SH-SY5Y (cell line): ENCODE results near the gene MAGIX.

Source experiments
- GATA2 ChIP-seq: IDR thresholded peaks from 2 replicates; pipeline ENCODE4 v1.6.1; 2011; ENCODE audit warnings: mild to moderate bottlenecking, low read depth, low read length
- GATA3 ChIP-seq: IDR thresholded peaks from 2 replicates; pipeline ENCODE4 v1.6.1; 2011; ENCODE audit warnings: low read depth, mild to moderate bottlenecking, low read length, moderate library complexity

The MAGIX gene

DNA sequence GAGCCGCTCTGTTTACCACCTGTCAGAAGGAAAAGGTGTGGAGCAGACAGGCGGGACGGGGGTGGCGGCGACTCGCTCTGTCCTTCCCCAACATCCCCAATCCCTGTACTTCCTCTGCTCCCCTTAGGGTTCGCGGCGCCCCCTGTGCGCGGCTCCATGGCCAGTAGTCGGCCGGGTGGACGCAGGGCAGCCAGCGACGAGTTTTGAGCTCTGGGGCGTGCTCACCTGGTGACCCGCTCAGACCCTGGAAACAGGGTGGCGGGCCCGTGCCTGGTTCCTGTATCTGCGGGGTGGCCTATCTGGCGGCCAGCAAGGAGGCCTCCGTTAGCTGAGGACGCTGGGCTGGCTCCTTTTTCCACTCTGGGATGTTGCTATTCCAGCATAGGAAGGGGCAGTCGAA is 5.4 kb upstream of the MAGIX start:
- TF ChIP-seq GATA2 = no peak
- no peak for TF ChIP-seq GATA3

DNA sequence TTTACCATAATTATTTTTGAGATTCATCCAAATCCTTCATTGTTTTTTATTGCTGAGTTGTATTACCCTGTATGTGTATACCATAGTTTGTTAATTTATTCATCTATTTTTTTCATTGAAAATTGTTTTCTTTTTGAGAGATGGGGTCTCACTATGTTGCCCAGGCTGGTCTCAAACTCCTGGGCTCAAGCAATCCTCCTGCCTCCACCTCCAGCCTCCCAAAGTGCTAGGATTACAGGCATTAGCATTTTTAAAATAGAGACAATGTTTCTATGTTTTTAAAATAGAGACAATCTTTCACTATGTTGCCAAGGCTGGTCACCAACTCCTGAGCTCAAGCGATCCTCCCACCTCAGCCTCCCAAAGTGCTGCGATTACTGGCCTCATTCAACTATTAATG is 1.6 kb upstream of the MAGIX start:
- TF ChIP-seq GATA3 (no peak), GATA2 (no peak)

DNA sequence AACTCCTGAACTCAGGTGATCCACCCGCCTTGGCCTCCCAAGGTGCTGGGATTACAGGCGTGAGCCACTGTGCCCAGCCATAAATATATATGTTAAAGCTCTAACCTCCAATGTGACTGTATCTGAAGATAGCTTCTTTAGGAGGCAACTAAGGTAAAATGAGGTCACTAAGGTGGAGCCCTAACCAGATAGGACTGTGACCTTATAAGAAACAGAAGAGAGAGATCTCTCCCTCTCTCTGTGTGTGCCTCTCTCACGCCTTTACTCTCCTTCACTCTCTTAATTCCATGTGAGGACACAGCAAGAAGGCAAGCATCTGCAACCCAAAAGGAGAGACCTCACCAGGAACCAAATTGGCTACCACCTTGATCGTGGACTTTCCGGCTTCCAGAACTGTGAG is 926 bp upstream of the MAGIX start:
- TF ChIP-seq GATA2 = no peak
- TF ChIP-seq GATA3 = no peak

DNA sequence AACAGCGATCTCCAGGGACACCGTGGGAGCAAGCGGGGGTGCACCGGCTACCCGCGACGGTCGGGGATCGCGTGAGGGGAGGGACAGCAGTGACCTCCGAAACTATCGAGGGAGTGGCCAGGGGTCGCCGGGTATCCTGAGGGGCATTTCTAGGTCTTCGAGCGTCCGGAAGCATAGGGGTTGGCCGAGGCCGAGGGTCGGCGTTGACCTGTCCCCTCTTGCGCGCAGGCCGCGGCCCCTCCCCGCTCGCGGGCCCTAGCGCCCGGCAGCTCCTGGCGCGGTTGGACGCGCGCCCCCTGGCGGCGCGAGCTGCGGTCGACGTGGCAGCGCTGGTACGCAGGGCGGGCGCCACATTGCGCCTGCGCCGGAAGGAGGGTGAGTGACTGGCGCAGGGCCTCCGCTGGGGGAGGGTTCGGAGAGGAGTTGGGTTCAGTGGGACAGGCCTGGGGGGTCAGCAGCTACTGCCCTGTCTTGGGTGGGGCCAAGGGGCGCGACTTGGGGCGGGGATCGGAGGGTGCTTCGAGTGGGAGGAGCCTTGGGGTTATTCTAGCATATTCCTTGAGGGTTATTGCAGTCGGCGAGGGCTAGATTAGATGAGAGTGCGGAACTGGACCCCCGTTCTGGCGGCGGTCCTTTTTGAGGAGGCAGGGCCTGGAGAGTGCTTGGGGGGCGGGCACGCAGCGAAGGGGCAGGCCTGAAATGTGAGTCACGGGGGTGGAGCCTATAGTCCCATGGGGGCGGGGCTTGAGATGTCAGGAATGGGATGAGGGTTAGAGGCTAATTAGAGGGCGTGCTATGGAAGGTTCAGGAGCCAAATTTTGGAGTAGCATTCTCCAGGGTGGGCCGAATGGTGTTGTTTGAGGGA is 1.2 kb downstream of the MAGIX start:
- TF ChIP-seq GATA3 (no peak), GATA2 (no peak)

DNA sequence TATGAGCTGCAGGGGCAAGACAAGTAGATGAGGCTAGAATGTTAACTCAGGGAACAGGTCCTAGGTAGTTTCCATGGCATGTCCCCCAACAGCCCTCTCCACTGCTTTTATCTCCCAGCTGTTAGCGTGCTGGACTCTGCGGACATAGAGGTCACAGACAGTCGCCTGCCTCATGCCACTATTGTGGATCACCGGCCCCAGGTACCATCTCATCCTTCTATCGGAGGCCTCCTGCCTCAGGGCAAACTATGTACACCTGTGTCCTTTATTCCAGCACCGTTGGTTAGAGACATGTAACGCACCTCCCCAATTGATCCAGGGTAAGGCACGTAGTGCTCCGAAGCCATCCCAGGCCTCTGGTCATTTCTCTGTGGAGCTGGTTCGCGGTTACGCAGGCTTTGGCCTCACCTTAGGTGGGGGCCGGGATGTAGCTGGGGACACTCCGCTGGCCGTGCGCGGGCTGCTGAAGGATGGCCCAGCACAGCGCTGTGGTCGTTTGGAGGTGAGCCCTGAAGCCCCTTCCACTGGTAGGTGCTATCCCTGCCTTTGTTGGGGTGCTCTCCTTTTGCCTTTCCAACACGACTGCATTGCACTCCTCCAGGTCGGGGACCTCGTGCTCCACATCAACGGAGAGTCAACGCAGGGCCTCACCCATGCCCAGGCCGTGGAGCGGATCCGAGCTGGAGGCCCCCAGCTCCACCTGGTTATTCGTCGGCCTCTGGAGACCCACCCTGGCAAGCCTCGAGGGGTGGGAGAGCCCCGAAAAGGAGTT is 2.2 kb downstream of the MAGIX start:
- TF ChIP-seq GATA2 (no peak), GATA3 (no peak)

DNA sequence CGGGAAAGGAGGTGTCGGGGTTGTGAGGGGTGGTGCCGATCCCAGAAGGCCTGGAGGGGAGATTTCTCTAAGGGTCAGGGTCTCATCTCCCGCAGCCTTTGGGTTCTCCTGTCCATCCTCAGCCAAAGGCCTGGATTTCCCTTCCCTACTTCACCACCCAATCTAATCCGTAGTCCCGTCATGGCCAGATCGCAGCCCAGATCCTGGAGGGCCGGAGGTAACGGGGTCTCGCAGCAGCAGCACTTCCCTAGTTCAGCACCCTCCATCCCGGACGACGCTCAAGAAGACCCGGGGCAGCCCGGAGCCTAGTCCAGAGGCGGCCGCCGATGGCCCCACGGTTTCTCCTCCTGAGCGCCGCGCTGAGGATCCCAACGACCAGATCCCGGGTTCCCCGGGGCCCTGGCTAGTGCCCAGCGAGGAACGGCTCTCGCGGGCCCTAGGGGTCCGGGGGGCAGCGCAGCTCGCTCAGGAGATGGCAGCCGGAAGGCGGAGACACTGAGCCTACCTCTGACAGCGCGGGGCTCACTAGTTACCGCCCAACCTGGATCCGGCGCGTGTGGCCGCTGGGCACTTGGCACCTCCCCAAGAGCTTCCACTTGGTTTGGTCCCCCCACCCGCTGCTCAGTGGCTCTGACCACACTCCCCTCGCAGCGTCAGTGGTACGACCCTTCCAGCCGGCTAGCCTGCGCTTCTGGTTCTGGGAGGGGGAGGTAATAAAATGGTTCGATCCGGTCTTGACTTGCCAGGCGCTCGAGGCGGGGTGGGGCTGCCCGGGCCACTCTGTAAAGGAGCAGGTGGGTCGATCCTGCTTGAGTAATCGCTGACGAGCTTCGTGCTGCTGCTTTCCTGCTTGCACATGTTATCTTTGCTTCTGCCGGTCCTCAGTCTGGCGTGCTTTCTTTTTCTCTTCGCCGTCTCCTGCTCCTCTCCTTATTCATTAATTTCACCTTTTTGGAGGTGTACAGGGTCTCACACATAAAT is 3.6 kb downstream of the MAGIX start:
- TF ChIP-seq GATA2 = no peak
- TF ChIP-seq GATA3 = no peak

DNA sequence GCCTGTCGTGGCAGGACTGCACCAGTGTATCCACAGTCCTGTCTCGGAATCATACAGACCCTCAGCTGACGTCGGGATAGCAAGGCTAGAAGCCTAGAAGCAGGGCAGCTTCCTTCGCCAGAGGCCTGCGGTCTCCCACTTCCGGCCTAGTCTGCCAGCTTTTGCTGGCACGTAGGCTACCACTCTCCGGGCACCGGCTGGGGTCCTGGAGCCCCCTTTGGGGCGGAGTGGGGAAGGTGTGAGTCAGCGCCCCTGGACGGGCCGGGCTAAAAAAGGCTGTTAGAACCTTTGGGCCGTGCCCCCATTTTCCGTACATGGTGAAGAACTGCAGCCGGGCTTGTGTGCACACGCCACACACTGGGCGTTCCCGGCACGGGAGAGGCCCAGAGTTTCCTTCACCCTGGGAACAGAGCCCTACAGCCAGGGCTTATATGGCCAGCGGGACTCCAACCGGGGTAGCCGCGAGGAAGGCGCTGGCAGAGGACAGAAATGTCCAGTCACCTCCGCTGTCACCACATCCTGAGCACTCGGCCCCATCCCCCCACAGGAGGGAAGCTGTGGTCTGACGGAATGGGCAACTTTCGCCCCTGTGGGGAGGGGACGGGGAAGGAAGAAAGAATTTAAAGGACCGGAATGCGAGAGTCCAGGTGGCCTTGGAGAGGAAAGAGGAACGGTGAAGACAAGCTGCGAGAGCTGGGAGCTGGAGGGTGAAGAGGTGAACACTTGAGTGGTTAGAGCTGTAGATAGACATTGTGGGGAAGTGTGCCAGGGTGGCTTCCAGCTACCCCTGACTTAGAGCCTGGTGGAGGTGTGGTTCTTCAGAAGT is 4.6 kb downstream of the MAGIX start:
- TF ChIP-seq GATA2 = no peak
- TF ChIP-seq GATA3 = no peak

DNA sequence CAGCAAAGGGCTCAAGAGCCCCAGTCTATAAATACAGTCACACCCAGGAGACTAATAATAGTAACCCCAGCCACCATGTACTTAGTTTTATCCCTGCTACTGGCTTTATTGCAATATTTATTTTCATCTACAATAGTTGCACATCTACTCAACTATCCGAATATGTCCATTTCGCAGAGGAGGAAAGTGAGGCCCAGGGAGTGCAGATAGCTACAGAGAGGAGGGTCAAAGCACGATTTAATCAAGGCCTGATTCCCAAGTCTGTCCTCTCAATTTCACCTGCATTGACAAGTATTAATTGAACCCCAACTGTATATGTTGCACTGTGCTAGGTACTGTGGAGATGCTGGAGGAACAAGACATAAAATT is 5.2 kb downstream of the MAGIX start:
- TF ChIP-seq GATA2 (no peak), GATA3 (no peak)

DNA sequence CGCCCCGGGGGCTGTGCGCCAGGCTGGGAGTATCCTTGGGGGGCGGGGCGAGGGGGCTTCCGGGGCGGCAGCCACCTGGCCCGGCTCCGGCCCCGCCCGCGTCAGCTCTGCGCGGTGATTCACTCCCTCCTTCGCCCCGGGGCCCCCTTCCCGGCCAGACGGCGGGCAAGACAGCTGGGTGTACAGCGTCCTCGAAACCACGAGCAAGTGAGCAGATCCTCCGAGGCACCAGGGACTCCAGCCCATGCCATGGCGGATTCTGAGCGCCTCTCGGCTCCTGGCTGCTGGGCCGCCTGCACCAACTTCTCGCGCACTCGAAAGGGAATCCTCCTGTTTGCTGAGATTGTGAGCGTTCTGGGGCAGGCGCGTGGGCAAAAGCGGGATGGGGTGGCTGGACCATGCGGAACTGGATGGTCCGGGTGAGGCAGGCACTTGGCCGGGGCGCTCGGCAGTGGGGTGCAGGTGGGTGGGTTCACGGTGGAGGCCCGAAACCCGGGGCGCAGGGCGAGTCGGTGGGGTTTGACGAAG is 9.3 kb downstream of the MAGIX start, which contains the start of gene PLP2:
TSS of gene PLP2 (plus strand) at position 147 of the 528 bp plus-strand sequence. CDS start at position 250, 103 bp downstream.
- no peak for TF ChIP-seq GATA2
- no peak for TF ChIP-seq GATA3

DNA sequence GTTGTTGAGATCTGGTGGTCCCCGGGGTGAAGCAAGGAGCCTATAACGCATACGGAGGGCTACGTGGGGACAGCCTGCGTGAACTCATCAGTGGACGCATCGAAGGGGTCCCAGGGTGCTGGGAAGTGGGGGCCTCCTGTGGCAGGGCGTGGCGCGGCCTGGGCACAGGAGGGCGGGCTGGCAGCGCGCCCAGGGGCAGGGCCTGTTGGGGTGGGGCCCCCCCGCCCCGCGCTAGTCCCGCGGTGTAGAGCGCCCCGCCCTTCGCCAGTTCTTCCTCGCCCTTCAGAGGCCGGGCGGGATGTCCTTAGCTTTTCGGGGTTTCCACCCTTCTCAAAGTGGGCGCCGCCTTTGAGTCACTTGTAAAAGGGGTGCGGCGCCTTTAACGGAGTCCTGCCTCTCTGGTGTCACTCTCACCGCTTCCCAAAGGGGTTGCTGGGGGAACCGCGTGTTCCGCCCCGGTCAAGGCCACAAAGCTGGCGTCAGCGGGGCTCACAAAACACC is 9.8 kb downstream of the MAGIX start:
- TF ChIP-seq GATA3 (no peak), GATA2 (no peak)

DNA sequence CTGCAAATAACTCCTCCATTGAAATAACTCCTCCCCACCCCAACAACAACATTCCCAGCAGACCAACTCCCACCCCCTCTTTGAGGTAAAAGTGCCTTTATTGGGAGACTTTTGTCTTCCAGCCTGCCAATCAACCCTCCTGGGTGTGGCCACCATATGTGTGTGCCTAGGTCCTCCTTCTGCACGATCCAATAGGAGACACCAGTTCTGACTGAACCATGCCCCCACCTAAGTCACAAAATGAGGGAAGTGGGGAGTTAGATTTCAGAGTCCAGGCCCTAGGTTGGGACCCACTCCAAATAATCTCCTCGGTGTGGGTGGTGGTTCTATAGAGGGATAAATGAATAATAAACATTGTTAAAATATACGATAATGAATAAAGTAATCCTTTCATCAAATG is 12.2 kb downstream of the MAGIX start:
- TF ChIP-seq GATA2 (no peak), GATA3 (no peak)

DNA sequence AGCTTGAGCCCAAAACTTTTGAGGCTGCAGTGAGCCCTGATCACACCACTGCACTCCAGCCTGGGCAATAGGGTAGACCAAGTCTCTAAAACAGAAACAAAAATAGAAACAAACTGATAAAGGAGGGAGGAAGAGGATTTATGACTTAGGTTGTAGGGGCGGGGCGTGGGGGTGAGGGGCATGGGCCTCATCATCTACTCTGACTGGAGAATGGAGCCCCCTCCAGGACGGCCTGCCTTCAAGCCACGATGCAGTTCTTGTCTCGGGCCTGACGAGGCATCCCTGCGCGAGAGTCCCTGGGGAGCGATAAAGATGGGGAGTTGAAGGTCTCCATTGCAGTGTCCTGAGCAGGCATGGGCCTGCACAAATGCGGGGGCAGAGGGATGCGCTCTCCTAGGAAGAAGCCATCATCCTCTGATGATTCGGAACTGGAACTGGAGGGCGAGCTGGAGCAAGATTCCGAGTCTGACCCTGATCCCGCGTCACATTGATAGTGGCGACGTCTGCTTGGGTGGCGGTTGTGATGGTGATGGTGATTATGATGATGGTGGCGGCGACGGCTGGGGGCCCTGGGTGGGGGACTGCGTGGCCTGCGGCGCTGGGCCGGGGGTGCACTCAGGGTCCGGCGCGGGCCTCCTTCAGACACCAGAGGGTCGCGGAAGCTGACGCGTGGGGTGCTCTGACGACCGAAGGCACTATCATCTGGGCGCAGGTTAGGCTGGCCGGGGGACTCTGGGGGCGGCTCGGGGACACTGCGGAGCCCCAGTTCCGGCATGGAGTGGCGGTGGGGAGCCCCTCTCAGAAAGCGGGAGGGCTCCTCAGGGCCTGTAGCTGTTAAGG is 13.1 kb downstream of the MAGIX start:
- TF ChIP-seq GATA2 (no peak), GATA3 (no peak)
